ENCODE measurements around the gene CXCL6. TPM values are rescaled to one million over a fixed set of nuclear protein-coding genes. Genes with fewer than 3 reads are reported as not detected.

CXCL6 gene
- total RNA-seq (10 to 100 TPM in 2 of 6 donors, 1 to 10 TPM in 1, under 1 TPM in 3; 0.65 to 65.6 (median 1.5) TPM), polyA plus RNA-seq (1 to 10 TPM; 2.0 to 6.4 TPM)

DNA sequence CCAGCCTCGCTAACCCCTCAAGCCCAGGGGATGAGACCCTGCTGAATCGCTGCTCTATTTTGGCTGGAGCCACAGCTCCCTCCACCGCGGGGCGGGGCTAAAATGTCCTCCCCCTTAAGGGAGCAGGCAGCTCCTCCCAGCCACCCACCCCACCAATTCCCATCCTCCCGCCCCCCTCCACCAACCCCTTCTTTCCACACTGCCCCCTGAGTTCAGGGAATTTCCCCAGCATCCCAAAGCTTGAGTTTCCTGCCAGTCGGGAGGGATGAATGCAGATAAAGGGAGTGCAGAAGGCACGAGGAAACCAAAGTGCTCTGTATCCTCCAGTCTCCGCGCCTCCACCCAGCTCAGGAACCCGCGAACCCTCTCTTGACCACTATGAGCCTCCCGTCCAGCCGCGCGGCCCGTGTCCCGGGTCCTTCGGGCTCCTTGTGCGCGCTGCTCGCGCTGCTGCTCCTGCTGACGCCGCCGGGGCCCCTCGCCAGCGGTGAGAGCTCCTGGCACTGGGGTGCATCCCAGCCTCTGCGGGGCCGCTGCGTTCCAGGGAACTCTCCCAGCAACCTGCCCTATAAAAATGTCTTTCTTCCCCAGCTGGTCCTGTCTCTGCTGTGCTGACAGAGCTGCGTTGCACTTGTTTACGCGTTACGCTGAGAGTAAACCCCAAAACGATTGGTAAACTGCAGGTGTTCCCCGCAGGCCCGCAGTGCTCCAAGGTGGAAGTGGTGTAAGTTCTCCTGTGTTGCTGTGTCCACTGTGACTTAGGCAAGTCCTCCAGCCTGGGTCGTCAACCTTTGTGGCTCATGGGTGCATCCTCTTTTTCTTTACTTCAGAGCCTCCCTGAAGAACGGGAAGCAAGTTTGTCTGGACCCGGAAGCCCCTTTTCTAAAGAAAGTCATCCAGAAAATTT, at the start of gene CXCL6:
CXCL6 (plus strand) TSS at position 306 of the 907 bp plus-strand sequence; CDS start at position 379, 73 bp downstream.
- Histone ChIP-seq H3K36me3 (no peaks in the 10 kb centered on the region), H3K27ac (peak within 1 kb of the TSS in 2 of 4 donors; percentile 58 to 66), H3K27me3 (peaks cover 0 to 4% (median 2%) of the 10 kb centered on the region in 4 donors), H3K9me3 (no peaks in the 10 kb centered on the region), H3K4me3 (peak within 1 kb of the TSS in 3 of 4 donors; percentile 13 to 47 (median 25)), H3K4me1 (peaks cover 0 to 4% (median 3%) of the 10 kb centered on the region in 3 donors)
- no peak for FAIRE-seq
- DNase-seq = peak in 5 of 6 donors; percentile 12 to 74 (median 29)
- 7 to 11% methylated on average over 40 to 41 of the region's 41 CpGs for WGBS, 2 donors
- ATAC-seq = peak; percentile 48 to 81 (median 76)
- intact Hi-C loops (cut with DNase I) = no loop called here
- TF ChIP-seq, protein P1, sequence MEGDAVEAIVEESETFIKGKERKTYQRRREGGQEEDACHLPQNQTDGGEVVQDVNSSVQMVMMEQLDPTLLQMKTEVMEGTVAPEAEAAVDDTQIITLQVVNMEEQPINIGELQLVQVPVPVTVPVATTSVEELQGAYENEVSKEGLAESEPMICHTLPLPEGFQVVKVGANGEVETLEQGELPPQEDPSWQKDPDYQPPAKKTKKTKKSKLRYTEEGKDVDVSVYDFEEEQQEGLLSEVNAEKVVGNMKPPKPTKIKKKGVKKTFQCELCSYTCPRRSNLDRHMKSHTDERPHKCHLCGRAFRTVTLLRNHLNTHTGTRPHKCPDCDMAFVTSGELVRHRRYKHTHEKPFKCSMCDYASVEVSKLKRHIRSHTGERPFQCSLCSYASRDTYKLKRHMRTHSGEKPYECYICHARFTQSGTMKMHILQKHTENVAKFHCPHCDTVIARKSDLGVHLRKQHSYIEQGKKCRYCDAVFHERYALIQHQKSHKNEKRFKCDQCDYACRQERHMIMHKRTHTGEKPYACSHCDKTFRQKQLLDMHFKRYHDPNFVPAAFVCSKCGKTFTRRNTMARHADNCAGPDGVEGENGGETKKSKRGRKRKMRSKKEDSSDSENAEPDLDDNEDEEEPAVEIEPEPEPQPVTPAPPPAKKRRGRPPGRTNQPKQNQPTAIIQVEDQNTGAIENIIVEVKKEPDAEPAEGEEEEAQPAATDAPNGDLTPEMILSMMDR (IDR thresholded peaks at IDR 0.05) = no peak

DNA sequence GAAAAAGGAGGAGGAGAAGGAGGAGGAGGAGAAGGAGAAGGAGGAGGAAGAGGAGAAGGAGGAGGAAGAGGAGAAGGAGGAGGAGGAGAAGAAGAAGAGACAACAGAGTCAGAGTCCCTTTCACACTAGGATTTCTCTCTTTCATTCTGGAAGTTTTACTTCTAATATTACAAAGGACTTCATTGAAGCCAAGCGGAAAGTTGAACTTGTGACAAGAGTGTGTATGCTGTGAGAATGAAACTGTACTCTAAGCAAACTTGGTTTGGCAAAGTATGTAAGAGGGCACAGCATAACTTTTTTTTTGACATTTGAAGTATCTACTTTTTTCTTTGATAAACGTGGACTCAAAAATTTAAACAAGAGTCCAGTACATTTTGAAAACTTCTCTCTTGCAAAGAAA, 48.1 kb upstream of the CXCL6 start:
- FAIRE-seq (no peak), DNase-seq (no peak), ATAC-seq (no peak)
- Histone ChIP-seq H3K27me3 (no peaks in the 10 kb centered on the region), H3K27ac (no peak overlapping the region), H3K4me1 (no peaks in the 10 kb centered on the region), H3K9me3 (no peaks in the 10 kb centered on the region), H3K36me3 (no peaks in the 10 kb centered on the region), H3K4me3 (no peak overlapping the region)
- TF ChIP-seq, protein P1 (IDR thresholded peaks at IDR 0.05) = no peak
- WGBS, 2 donors = 46 to 50% methylated on average over 2 of the region's 2 CpGs
- intact Hi-C loops (cut with DNase I) = no loop called here

DNA sequence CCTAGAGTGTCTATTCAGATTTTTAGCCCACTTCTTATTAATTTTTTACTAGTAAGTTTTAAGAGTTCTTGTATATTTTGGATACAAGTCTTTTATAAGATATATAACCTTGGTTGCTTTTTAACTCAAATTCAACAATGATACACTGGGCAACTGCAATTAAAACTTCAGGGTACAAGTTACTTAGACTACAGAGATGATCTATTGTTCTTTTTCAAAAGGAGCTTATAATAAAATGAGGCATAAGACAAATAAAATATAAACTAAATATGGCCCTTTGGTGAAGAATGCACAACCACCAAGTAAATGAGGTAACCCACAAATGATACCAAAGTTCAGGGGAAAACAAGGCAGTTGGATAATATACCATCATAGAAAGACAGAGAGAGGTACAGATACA, 37.6 kb upstream of the CXCL6 start:
- H3K4me1 ChIP-seq = no peaks in the 10 kb centered on the region
- TF ChIP-seq, protein P1 (IDR thresholded peaks at IDR 0.05) = no peak
- ATAC-seq (no peak), DNase-seq (no peak), FAIRE-seq (no peak)
- H3K36me3 ChIP-seq = no peaks in the 10 kb centered on the region
- H3K27ac ChIP-seq = no peak overlapping the region
- H3K9me3 ChIP-seq = no peaks in the 10 kb centered on the region
- intact Hi-C loops (cut with DNase I) = no loop called here
- H3K27me3 ChIP-seq = no peaks in the 10 kb centered on the region
- H3K4me3 ChIP-seq = no peak overlapping the region

DNA sequence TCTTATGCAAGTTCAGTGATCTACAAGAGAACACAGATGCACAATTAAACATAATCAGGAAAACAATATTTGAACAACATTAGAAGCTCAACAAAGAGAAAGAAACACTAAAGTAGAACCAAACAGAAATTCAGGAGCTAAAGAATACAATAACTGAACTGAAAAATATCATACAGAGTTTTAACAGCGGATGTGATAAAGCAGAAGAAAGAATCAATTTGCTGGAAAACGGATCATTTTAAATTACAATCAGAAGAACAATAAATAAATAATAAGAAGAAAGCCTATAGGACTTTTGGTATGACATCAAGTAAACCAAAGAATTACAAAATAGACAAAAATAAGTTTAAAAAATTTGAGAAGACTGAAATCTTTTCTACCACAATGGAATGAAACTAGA, 36.3 kb upstream of the CXCL6 start:
- DNase-seq = no peak
- no peaks in the 10 kb centered on the region for H3K27me3 ChIP-seq
- ATAC-seq = no peak
- H3K4me3 ChIP-seq = no peak overlapping the region
- H3K36me3 ChIP-seq = no peaks in the 10 kb centered on the region
- no peak overlapping the region for H3K27ac ChIP-seq
- FAIRE-seq = no peak
- WGBS, 2 donors = 83 to 95% methylated on average over 2 of the region's 2 CpGs
- intact Hi-C loops (cut with DNase I) = no loop called here
- TF ChIP-seq, protein P1 (IDR thresholded peaks at IDR 0.05) = no peak
- H3K4me1 ChIP-seq = no peaks in the 10 kb centered on the region
- no peaks in the 10 kb centered on the region for H3K9me3 ChIP-seq

DNA sequence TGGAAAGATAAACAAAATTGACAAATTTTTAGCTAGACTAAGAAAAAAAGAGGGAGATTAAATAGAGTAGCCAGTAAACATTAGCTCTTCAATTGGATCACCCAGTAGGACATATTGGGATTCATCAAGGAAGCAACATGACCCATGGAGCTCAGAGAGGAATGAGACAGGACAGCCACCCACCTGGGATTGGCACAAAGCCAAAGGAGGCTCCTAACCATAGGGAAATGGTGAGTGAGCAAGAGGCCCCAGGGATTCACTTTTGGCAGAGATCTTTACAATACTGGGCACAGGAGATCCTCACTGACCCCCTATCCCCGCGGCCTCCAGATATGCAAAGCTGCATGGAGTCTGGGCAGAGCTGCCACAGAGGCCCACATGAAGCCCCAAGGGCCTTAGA, 34.8 kb upstream of the CXCL6 start:
- FAIRE-seq (no peak), ATAC-seq (no peak), DNase-seq (peak in 1 of 6 donors; percentile 29)
- Histone ChIP-seq H3K4me3 (no peak overlapping the region), H3K9me3 (no peaks in the 10 kb centered on the region), H3K36me3 (no peaks in the 10 kb centered on the region), H3K27me3 (no peaks in the 10 kb centered on the region), H3K27ac (no peak overlapping the region), H3K4me1 (no peaks in the 10 kb centered on the region)
- intact Hi-C loops (cut with DNase I) = no loop called here
- 65 to 96% methylated on average over 2 of the region's 2 CpGs for WGBS, 2 donors
- TF ChIP-seq, protein P1 (IDR thresholded peaks at IDR 0.05) = no peak
